Stimulated activated CD4-positive, alpha-beta T cell treated with anti-CD3 and anti-CD28 coated beads, Interleukin-15, amount 100 ng/mL, for 1 hour (primary cell): ENCODE results near the gene CAMTA1.

Source experiments
- DNase-seq, 2 donors: peaks; one replicate each; pipeline ENCODE4 v3.0.0-alpha.2; 2020; ENCODE audit warnings: low read depth in 1 of 2, low spot score in 1 of 2

CAMTA1 gene

DNA sequence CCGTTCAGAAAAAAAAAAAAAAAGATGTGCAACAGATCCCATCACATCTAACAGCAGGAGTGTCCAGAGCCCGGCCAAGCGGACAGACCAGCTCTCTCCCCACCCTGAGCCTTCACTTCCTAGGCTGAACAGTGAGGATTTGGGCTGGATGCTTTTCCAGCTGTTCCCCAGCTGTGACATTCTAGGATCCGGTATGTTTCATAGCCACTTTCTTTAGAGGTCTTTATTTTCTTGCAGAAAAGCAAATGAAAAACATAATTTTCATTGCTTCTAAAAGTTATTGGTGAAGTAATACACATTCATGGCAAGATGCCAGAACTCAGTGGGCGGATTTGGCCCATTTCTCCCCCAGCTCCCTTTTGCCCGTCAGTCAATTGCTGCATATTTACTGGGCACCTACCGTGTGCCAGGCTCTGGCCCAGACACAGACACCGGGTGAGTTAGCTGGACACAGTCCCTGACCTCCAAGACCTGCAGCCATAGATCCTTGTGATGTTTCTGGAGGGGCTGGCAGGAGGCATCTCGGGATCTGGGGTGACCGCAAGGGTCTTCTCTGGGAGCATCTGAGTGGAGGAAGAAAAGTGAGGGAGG, 772.1 kb downstream of the CAMTA1 start:
- no peak for DNase-seq

DNA sequence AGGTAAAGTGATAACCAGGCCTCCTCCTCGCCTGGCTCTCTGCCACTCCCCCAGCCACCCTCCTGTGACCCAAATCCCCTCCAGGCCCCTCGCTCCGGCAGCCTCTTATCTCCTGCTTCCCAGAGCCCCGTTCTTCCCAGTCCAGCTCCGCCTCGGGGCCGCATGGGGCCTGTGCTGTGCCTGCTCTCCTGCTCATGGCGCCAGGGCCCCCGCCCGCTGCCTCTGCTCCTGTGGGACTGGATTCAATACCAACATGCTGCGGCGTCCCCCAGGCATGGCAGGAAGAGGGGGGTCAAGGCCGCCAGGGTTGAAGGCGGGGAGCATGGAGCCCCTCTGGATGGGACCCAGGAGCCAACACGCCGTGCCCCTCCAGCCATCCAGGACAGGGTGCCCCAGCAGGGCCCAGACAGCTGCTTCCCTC, 772.8 kb downstream of the CAMTA1 start:
- no peak for DNase-seq

DNA sequence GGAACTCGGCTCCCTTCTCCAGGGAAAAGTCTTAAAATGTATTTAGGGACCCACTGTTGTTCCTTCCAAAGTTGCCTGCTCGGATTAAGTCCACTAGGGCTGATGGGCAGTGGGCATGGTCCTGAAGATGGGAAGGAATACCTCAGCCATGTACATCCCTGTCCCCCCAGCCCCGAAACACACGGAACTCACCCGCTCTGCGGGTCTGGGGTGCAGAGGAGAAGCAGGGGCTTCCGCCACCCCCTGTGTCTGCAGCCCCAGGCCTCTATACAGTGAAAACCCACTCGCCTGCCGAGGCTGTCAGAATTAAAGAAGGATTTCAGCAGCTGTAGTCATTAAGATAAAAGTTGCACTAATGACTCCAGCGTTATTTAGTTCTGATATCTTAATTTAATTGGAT, 773.2 kb downstream of the CAMTA1 start:
- DNase-seq, result no peak

DNA sequence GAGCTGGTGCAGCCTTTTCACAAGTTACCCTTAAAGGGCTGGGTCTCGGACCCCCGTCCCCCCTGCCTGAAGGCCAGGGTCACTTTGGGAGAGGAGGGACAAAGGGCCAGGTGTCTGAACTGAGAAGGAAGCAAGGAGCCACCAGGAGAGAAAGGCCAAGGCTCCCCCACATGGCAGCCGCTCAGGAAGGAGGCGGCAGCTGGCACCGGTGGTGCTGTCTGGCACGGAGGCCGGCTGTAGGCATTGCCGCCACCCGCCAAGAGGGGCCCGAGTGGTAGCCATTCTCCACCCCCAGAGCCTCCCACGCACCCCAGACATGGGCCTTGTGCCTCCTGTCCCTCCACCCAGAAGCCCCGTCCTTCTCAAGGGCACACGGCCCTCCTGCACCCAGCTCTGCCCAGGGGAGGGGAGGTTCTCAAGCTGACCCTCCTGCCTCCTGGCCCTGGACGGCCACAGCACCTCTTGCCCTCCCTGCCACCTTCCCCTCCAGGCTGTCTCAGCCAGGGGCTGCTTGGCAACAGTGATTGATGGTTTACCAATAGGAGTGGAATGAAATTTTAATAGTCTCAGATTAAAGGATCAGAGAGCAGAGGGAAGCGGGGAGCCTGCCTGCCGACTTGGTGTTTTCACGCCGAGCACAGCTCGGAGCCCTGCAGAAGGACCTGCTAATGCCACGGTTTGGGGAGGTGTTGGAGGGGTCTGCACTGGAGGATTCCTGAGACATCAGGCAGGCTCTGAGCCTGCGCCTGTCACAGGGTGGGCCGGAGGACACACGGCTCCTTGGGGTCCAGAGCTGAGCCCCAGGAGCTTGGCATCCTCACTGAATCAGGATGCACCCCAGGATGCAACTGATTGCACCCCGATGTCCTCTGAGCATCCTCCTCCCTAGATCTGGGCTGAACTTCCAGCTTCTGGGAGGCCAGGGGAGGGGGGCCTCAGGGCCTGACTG, 773.9 kb downstream of the CAMTA1 start:
- DNase-seq, result no peak

DNA sequence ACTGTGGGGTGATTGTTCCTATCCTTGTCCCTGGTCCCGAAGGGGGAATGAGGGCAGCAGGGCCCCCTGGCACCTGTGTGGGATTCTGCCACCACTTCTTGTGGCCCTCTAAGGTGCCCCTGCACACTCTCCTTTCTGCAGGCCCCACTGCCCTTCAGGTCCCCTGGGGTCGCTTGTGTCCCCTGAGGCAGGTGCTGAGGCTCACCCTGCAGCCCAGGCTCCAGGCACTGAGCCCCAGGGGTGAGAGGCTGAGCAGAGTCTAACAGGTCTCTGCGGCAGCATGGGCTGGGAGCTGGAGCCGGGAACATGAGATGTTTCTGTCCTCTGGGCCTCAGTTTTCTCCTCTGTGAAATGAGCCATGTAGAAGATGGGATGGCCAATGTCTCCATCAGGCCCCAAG, 774.9 kb downstream of the CAMTA1 start:
- DNase-seq, result no peak

DNA sequence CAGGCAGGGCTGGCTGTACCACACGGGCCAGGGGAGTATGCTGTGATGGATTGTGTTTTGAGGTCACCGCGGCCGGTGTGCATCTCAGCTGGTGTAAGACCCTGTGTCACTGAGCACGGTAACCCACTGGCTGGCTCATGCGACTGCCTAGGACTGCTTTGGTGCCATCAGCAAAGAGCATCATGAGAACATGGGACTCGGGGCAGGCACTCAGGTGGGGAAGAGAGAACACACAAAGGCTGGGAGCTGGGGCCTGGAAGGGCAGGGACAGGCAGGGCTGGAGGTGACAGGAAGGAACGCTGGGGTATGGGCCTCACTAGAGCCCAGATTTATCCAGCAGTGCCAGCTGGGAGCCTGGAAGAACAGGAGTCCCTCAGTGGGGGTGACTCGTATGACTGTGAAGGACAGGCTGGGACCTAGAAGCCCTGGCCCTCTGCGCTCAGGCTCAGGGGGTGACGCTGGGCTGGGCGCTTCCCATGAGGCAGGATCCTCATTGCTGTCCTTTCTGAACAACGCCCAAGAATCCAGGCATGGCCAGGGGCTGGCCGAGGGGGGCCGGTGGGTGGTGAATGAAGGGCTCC, 775.4 kb downstream of the CAMTA1 start:
- DNase-seq, result no peak

DNA sequence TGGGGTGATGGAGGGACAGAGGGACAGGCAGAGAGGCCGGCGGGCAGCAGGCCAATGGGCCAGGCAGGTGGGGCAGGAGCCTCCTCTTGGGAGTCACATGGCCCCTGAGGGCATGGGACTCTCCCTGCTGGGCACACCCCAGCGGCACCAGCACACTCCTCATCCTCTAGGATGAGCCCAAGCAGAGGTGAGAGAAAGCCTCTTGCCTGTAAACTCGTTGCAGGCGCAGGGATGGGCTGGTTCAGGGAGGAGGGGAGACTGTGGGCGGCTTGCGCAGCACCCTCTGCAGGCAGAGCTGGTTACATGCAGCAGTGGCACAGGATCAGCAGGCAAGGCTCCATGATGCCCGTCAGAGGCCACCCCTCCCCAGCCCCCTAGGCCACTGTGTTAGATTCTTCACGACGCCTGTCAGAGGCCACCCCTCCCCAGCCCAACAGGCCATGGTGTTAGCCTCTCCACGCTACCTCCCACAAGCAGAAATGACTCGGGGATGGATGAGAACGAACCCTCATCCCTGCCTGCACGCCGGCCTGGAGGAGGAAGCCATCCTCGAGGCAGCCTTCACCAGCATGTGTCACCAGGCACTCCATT, 776.2 kb downstream of the CAMTA1 start:
- DNase-seq, result no peak

DNA sequence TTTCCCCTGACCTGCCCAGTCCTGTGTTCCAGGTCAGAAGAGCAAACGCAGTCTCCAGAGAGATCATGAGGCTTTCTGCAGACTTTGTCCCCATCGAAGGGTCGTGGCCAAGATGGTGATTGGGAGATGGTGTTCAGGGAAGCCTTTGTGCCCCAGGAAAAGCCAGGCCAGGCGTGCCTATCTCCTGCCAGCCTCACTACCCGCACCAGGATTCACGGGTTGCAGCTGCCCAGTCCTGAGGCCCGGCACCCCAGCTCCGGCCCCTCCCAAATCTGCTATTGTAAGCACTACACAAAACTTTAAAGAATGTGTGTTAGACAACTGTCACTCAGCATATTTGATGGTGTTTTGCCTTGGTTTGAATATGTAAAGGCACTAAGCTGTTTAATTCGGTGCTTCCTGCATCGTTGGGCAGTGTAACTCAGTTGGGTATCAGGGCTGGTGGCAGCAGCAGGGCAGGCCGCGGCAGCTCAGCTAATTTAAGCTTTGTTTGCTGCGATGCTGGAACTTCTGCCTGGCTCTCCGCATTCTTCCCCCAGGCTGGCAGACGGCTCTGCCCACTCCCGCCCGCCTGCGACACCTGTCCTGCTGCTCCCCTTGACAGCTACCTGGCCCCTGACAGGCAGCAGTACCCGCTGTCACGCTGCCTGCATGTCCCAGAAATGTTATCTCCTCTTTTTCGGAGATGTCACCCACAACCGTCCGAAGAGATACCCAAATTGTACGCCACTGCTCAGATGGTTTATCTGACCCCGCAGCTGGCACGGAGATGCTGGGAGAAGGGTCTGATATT, 776.9 kb downstream of the CAMTA1 start:
- DNase-seq, result no peak

DNA sequence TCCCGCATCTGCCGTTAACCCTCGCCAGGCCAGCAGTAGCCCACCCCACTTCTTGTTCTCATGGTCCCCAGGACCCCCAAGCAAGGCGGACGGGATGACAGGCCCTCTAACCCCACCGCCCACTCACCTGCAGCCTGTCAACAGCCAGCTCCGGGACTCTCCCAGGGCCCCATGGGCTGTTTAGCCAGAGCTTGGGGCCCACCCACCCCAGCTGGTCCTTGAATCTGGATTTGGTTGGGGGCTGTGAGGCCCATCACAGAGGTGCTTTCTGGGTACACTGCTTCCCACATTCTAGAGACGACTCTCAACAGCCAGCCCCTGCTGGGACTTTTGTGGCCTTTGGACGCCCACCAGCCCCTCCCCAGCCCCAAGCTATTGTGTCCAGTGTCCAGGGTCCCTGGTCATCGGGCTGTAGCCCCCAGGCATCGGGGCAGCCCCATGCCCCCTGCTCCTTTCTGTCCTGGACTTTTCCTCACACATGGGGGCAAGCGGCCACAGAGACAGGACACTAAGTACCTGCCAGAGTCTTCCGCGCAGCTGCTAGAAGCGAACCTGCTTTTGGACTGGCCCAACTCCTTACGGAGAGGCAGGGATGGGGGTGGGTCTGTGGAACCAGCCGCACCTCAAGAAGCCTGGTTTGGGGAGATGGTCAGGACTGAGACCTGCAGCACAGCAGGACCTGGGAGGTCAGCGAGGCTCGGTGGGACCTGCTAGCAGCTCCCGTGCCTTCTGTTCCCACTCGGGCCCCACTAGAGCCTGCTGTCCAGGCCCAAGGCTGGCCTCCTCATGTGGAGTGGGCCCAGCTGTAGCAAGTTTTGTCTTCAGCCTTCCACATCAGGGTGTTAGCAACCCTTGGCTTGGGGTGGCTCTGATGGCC, 777.7 kb downstream of the CAMTA1 start:
- DNase-seq, result no peak

DNA sequence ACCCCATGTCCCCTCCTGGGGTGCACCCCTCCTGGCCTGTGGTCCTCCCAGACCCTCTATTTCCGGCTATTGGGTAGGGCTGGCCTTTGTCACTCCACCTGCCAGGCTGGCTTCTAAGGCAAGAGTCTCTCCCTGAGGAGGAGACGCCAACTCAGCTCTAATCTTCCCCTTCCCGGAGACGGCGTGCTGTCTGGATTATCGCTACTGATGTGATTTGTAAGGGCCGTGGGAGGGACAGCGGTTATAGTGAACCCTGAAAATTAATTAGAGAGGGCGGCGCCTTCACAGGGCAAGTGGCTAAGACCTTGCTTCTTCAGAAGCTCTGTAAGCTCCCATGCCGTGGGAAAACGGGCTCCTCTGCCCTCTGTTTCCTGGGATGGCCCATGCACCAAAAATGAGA, 778.9 kb downstream of the CAMTA1 start:
- no peak for DNase-seq

DNA sequence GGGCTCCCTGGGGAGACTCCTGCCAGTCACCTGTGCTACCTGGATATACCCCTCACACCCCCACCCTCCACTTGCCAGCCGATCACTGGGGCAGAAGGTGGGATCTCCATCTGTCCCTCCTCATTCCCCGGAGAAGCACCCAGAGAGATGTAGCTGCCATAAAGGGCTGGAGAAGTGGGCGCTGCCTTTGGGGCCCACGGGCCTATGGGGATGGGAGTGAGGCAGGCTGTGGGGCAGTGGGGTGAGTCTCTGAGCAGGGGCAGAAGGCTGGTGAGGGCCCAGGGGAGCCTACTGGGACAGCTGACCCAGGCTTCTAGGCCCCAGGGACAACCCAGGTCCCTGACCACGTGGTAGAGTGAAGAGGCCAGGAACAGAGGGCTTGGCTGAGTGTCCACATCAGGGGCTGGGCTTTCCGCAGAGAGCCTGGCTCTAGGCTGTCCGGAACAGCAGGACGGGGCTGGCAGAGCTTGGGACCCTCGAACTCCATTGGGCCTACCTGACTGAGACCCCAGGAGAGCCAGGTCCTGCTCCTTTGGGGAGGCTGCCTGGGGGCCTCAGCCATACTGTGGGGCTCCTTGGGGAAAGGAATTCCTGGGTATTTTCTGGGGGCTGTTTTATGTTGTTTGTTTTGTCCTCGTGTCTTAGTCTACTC, 780.0 kb downstream of the CAMTA1 start:
- DNase-seq, result no peak

DNA sequence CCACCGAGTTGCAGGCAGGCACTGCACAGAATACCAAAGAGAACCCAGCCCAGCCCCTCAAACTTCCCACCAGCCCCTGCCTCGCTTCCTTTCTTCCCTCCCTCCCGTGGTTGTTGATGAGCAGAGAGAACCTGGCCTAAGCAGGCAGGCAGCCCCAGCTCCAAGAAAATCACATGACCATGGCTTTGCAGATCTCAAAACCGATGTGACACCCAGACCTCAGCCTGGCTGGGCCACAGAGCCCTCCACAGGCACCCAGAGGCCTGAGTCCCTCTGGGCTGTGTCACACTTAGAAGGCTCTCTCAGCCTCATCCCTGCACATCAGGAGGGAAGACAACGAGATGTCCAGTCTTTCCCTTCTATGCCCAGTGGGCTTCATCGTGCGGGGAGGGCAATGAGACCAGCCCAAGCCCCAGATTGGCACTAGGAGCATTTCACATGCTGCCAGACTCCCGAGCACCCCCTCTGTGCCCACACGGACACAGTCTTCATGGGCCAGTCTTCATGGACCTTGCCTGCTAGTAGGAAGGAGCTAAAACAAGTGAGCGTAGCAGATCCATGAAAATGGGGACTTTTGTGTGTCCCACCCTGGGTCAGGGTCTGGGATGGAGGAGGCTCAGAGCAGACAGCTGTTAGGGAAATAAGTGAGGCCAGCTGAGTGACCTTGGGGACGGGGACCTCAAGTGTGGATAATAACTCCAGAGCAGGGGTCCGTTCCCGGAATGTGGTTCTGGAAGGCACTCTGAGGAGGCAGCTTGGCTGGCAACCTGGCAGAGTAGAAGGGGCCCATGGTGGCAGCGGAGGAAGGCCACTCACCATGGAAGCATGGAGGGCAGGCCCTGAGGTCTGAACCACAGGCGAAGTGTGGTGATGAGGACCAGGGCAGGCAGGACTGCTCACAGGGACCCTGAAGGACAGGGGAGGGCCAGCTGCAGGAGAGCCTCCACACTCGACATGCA, 781.4 kb downstream of the CAMTA1 start:
- no peak for DNase-seq

DNA sequence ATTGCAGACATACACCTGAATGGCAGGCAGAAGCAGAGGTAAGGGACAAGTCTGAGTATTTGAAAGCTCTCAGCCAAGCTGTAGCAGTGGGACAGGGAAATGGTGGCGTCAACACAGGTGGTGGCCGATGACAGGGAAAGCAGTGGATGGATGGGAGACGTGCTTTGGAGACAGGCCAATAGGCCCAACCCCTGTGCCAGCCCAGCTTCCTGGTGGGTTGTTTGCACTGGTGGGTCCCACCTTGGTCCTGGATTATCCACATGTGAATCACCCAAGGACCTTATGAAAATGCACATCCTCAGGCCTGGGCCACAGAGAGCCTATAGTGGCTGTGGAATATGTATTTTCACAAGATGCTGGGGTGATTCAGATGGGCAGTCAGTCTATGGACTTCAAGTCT, 782.1 kb downstream of the CAMTA1 start:
- no peak for DNase-seq

DNA sequence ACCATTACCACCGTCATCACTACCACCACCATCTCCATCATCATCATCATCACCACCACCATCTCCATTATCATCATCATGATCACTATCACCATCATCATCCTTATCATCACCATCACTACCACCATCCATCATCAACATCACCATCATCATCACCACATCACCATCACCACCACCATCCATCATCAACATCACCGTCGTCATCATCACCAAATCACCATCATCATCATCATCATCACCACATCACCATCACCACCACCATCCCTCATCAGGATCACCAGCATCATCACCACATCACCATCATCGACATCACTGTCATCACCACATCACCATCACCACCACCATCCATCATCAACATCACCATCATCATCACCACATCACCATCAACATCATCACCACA, 782.8 kb downstream of the CAMTA1 start:
- no peak for DNase-seq

DNA sequence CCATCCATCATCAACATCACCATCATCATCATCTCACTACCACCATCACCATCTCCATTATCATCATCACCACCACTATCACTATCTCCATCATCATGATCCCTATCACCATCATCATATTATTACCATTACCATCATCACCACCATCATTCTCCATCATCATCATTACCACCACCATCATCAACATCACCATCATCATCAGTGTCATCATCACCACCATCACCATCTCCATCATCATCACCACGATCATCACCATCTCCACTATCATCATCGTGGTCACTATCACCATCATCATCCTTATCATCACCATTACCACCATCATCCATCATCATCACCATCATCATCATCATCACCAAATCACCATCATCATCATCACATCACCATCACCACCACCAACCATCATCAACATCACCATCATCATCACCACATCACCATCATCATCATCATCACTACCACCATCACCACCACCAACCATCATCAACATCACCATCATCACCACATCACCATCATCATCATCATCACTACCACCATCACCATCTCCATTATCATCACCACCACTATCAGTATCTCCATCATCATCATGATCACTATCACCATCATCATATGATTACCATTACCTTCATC, 783.8 kb downstream of the CAMTA1 start:
- DNase-seq, result no peak

DNA sequence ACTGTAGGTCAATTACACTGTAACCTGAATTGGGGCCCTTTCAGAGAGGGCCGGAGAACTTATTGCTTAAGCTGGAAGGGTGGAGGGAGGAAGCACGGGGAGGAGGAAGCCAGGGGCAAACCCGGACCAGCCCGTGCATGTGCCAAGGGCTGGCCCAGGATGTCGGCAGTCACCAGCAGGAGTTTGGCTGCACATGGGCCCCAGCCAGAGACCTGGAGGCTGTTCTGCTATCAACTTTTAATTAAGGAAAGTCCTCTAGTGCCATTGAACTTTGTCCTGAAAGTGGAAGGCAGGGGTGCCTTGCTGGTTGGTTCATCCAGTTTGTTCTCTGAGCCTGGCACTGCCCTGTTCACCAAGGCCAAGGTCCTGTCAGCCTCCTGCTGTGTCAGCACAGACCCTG, 785.1 kb downstream of the CAMTA1 start:
- no peak for DNase-seq

DNA sequence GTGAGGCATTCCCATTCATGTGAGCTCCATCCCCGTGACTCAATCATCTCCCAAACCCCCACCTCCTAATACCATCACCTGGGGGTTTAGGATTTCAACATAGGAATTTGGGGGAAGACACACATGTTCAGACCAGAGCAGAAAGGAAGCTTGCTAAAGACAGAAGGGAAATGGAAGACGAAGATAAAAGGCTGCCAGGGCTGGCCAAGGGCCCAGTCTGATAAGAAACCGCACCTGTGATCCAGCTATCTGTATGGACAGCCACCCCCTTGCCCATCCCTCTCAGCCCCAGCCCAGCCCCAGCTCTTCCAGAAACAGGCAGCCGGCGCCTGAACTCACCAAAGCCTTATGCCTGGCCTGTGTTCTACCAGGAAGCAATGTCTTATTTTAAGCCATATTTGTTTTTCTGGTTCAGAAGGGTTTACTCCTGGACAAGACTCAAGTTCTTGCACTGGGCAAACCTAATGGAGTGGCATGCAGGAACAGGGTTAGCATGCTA, 787.4 kb downstream of the CAMTA1 start:
- DNase-seq, result no peak

DNA sequence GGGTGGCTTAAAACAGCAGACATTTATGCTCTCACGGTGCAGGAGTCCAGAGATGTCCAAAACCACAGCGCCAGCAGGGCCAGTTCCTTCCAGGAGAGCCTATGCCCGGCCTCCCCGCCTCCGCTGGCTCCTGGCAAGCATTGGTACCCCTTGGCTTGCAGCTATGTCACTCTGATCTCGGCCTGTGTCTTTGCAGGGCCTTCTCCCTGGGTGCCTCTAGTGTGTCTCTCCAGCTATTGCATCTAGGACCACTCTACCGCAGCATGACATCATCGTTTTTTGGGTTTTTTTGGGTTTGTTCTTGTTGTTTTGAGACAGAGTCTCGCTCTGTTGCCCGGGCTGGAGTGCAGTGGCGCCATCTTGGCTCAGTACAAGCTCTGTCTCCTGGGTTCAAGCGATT, 788.2 kb downstream of the CAMTA1 start:
- no peak for DNase-seq
